IMR-90 (cell line): ENCODE results near the gene KCTD13.

Experiments
- BHLHE40 ChIP-seq: fragments of 150-350 bp; IDR thresholded peaks from 2 replicates; pipeline ENCODE4 v1.6.1; 2016; ENCODE audit warnings: mild to moderate bottlenecking, low read depth, low read length
- CTCF ChIP-seq: conservative IDR thresholded peaks from 2 replicates; pipeline ENCODE4 v1.5.1; 2012; ENCODE audit warnings: mild to moderate bottlenecking, low read depth, low read length, improper control_type of control experiment
- MXI1 ChIP-seq: IDR thresholded peaks from 2 replicates; pipeline ENCODE4 v1.6.1; 2012; ENCODE audit warnings: low read depth, mild to moderate bottlenecking, low read length, moderate library complexity, borderline replicate concordance
- POLR2A ChIP-seq: IDR thresholded peaks from 2 replicates; pipeline ENCODE4 v1.6.1; 2012; ENCODE audit warnings: mild to moderate bottlenecking, low read depth, low read length
- TF ChIP-seq, protein P1 (sequence below): fragments of 150-350 bp; IDR thresholded peaks from 2 replicates; pipeline ENCODE4 v1.6.1; 2017; ENCODE audit warnings: mild to moderate bottlenecking, antibody characterized with exemption, low read length, low read depth
- TF ChIP-seq, protein P2 (sequence below): fragments of 150-350 bp; IDR thresholded peaks from 2 replicates; pipeline ENCODE4 v1.6.1; 2016; ENCODE audit warnings: low read depth, mild to moderate bottlenecking, low read length, moderate library complexity, borderline replicate concordance

- no peak for TF ChIP-seq CTCF
- TF ChIP-seq BHLHE40: no peak
- TF ChIP-seq, protein P1, sequence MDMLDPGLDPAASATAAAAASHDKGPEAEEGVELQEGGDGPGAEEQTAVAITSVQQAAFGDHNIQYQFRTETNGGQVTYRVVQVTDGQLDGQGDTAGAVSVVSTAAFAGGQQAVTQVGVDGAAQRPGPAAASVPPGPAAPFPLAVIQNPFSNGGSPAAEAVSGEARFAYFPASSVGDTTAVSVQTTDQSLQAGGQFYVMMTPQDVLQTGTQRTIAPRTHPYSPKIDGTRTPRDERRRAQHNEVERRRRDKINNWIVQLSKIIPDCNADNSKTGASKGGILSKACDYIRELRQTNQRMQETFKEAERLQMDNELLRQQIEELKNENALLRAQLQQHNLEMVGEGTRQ: no peak
- no peak for TF ChIP-seq POLR2A
- TF ChIP-seq, protein P2, sequence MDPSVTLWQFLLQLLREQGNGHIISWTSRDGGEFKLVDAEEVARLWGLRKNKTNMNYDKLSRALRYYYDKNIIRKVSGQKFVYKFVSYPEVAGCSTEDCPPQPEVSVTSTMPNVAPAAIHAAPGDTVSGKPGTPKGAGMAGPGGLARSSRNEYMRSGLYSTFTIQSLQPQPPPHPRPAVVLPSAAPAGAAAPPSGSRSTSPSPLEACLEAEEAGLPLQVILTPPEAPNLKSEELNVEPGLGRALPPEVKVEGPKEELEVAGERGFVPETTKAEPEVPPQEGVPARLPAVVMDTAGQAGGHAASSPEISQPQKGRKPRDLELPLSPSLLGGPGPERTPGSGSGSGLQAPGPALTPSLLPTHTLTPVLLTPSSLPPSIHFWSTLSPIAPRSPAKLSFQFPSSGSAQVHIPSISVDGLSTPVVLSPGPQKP: no peak
- no peak for TF ChIP-seq MXI1
These were observed 25.8 kb upstream of the KCTD13 start for GRCh38 chr16:29951625-29952365.
